Upper lobe of left lung (tissue), 4 donors: ENCODE results near the gene C1orf87.
A peak's percentile ranks its signal among the peaks of the same experiment; 100 is the strongest.

ENCODE experiments used
- CTCF ChIP-seq, 6 experiments: fragments of 450-650 bp in 4 of 6; fragments of 200-600 bp in 2 of 6; sonication (generic) in 2 of 6; IDR thresholded peaks; one replicate each; pipeline ENCODE4 v1.5.1; 2016 to 2019; ENCODE audit warnings: antibody characterized with exemption in 6 of 6
- EP300 ChIP-seq, 4 donors: sonication (generic); formaldehyde crosslinking; IDR thresholded peaks; one replicate each; pipeline ENCODE4 v1.5.1; 2017; ENCODE audit warnings: antibody characterized with exemption in 4 of 4, control low read depth in 2 of 4
- POLR2A ChIP-seq, 4 donors: fragments of 450-650 bp; IDR thresholded peaks; one replicate each; pipeline ENCODE4 v1.5.1; 2016 to 2017; ENCODE audit warnings: antibody characterized with exemption in 4 of 4, mild to moderate bottlenecking in 2 of 4
- POLR2AphosphoS5 ChIP-seq, 2 donors: sonication (generic); formaldehyde crosslinking; IDR thresholded peaks; one replicate each; pipeline ENCODE4 v1.5.1; 2017; ENCODE audit warnings: antibody characterized with exemption in 2 of 2

GRCh38 chr1:59976194-59977074 lies 97.1 kb downstream of the C1orf87 start:
- TF ChIP-seq CTCF (IDR thresholded peaks at IDR 0.05), result peak; percentile 57 to 84 (median 74)
- TF ChIP-seq POLR2AphosphoS5 (IDR thresholded peaks at IDR 0.05), result no peak
- no peak for TF ChIP-seq POLR2A (IDR thresholded peaks at IDR 0.05)
- TF ChIP-seq EP300 (IDR thresholded peaks at IDR 0.05), result no peak
